Keratinocyte (primary cell): Measurements from ENCODE around the gene MINPP1.

ENCODE experiments used
- EZH2 ChIP-seq: IDR thresholded peaks from one replicate; pipeline ENCODE4 v1.6.1; 2012; ENCODE audit warnings: inconsistent platforms, mild to moderate bottlenecking, low read length, moderate library complexity
- TF ChIP-seq, protein P1 (sequence below), 3 experiments: IDR thresholded peaks in 1 of 3; conservative IDR thresholded peaks in 1 of 3; optimal IDR thresholded peaks in 1 of 3; 2 replicates in 2 of 3; 3 replicates in 1 of 3; pipeline versions ENCODE3 to v1.5.1; 2011; ENCODE audit warnings: low read length in 3 of 3, mild to moderate bottlenecking in 3 of 3, moderate library complexity in 2 of 3, control low read depth in 1 of 3, inconsistent platforms in 1 of 3; ENCODE audit not compliant: insufficient read depth in 2 of 3; ENCODE audit errors: extremely low read depth in 1 of 3

DNA sequence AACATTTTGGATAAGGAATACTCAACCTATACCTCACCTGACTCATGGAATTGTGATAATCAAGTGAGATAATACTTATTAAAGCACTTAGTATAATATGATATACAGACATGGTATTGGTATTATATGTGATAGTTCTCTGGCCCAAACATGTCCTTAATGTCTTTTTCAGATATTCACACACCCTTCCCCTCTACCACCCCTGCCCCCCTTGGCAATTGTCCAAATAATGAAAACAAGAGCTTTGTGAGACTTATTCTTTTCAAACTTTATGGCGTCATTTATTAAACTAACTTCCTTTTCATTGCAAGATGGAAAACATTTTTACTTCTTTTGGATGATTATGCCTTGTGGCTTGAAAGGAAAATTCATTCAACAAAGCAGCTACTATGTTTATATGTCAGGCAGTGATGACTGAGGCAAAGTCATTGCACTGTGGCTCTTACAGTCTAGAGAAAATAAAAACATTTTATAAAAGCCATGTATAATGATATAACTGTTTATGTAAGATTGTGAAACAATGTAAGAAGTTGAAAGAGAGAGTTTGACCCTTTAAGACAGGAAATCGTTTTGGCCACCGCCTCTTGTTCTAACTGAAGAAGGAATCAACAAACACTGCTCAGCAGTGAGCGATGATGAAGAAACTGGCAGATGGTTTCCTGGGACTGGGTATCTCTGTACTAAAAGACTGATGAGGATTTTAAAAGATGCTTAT, 27.4 kb downstream of the MINPP1 start:
- TF ChIP-seq, protein P1, sequence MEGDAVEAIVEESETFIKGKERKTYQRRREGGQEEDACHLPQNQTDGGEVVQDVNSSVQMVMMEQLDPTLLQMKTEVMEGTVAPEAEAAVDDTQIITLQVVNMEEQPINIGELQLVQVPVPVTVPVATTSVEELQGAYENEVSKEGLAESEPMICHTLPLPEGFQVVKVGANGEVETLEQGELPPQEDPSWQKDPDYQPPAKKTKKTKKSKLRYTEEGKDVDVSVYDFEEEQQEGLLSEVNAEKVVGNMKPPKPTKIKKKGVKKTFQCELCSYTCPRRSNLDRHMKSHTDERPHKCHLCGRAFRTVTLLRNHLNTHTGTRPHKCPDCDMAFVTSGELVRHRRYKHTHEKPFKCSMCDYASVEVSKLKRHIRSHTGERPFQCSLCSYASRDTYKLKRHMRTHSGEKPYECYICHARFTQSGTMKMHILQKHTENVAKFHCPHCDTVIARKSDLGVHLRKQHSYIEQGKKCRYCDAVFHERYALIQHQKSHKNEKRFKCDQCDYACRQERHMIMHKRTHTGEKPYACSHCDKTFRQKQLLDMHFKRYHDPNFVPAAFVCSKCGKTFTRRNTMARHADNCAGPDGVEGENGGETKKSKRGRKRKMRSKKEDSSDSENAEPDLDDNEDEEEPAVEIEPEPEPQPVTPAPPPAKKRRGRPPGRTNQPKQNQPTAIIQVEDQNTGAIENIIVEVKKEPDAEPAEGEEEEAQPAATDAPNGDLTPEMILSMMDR (optimal IDR thresholded peaks at IDR 0.05 in 1 of 3, IDR thresholded peaks at IDR 0.05 in 1 of 3, conservative IDR thresholded peaks at IDR 0.05 in 1 of 3; ENCODE audit: extremely low read depth in 1 of 3, insufficient read depth in 2 of 3, low read length in 3 of 3) = no peak
- no peak for TF ChIP-seq EZH2
